HG02759 (cell line): ENCODE measurements around the gene HNRNPUL2.

Experiments
- ATAC-seq: cut with Tn5 transposase; IDR thresholded peaks from one replicate; pipeline ENCODE4 v1.9.1; 2021; ENCODE audit warnings: mild to moderate bottlenecking, moderate library complexity; ENCODE audit not compliant: unreplicated experiment

Gene HNRNPUL2

DNA sequence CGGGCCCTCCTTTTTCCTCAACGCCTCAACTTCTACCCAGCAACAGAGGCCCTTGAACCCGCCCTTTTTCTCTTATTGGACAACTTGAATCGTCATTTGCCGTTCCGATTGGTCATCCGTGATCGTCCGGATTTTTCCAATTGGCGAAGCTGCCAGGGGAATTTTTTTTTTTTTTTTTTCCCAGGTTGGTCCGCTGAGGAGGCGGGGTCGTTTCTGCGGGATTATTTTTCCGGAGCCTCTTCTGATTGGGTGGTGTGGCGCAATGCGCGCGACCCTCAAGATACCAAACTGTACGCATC is 564 bp upstream of the HNRNPUL2 start:
- peak; percentile 49 for ATAC-seq

DNA sequence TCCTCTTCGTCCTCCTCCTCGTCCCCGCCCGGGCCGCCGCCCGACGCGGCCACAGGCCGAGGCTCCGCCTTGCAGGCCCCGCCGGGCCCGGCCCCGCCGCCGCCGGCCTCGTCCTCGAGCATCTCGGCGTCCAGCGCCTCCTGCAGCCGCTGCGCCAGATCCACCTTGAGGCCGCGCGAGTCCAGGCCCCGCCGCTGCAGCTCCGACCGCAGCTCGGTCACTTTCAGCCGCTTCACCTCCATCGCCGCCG is 417 bp downstream of the HNRNPUL2 start:
- no peak for ATAC-seq

GRCh38 chr11:62726156-62726914 is 922 bp downstream of the HNRNPUL2 start:
- no peak for ATAC-seq

GRCh38 chr11:62725646-62726045 is 1.6 kb downstream of the HNRNPUL2 start:
- no peak for ATAC-seq

DNA sequence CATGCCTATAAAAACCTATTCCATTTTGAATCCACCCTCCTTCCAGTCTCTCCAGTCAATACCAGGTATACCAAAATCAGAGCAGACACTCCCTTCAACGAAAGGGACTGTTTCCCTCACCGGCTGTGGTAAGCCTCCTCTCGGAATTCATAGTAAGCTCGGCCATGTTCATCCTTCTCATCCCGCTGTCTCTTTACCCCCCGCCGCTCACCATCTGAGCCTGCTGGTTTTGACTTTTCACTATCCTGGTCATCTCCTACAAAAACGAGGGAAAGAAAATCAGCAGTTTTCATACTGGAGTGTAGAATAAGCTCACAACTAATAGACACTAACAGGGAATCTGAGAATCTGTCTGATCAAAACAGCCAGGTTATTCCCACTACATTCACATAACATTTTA is 3.1 kb downstream of the HNRNPUL2 start:
- ATAC-seq = no peak

DNA sequence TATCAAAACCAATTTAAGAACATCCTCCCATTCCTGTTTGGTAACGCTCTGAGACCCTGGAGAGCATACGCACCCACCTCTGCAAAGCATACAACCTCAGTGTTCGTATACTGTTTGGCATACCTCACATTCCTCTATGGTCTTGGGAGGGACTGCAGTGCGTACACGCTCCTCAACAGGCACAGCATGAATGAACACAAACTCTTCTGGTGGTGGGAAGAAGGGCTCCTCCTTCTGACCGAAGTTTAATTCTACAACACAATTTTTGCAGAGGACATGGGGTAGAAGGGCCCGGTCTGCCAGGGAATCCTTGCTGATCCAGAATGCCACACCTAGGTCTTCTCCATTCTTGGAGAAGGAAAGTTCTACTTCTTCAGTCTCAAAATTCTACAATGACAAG is 5.3 kb downstream of the HNRNPUL2 start:
- no peak for ATAC-seq

DNA sequence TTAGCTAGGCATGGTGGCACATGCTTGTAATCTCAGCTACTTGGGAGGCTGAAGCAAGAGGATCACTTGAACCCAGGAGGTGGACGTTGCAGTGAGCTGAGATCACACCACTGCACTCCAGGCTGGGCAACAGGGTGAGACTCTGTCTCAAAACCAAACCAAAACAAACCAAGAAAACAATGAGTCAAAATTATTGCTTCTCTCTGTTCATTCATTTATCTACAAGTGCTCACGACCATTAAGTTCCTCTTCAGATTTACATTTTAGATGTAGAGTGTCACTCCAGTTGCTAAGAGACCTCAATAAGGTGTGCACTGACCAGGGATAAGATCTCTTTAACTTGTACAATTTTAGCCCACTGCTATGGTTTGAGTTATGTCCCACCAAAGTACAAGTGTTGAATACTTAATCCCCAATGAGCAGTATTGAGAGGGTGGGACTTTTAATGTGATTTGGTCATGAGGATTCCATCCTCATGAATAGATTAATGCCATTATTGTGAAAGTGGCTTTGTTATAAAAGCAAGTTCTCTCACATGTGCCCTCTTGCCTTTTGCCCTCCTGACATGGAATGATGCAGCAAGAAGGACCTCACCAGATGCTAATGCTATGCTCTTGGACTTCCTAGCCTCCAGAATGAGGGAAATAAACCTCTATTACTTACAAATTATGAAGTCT is 7.8 kb downstream of the HNRNPUL2 start:
- no peak for ATAC-seq

GRCh38 chr11:62716816-62717215 is 10.4 kb downstream of the HNRNPUL2 start:
- ATAC-seq = no peak

DNA sequence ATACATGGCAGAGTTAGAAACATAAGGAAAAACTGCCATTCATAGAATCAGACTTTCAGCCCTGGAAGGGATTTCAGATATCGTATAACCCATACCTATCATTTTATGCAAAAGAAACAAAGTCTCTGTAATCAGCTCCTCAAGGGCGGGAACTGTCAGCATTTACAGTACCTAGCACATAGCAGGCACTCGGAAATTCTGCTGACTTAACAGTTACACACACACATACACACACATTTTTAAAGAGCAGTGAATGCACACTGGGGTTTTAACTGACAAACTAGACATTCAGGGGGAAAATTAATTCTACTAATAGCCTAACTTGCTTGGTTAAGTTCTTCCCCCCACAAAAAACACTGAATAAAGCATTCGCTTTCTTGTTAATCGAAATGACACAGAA is 11.1 kb downstream of the HNRNPUL2 start:
- no peak for ATAC-seq

- no peak for ATAC-seq
Observed at GRCh38 chr11:62715150-62716130, 11.8 kb downstream of the HNRNPUL2 start.

DNA sequence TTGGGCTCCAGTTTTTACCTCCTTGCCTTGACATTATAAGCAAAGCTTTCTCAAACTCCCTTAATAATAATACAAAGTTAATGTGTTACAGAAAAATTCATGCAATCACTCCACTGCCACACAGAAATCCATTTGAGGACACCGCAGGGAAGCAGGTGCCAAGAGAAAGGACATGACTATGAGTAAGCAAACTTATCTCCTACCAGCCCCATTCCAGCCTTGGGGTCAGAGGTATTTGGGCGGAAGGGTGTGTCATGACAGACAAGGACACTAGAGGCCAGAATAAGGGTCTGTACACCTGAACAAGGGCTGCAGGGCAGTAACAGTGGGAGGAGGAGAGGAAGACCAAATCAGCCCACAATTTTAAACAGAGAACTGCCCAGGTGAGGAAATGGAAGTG is 13.9 kb downstream of the HNRNPUL2 start:
- ATAC-seq = no peak

GRCh38 chr11:62712861-62713260 is 14.4 kb downstream of the HNRNPUL2 start:
- no peak for ATAC-seq

DNA sequence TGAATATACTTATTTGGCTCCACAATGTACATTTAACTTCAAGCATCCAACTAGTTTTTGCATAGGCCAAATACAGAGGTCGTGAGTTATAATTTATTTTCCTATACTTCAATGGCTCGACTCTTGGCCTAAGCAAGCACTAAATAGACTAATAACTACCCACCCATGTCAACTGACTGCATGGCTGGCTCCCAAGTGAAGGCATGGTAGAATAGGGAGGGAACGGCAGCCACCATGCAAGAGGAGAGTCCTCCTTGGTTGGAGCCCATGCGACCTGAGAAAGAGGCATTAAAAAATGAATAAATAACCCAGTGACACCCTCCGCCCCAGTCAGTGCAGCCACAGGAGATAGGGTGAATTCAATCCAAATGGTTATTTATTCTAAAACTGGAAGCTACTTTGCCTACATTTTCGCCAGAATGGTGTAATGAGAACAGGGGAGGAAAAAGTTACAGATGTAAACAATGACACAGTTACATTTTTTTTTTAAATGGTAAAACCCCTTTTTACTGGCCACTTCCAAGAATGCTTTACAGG is 14.9 kb downstream of the HNRNPUL2 start:
- ATAC-seq = no peak

GRCh38 chr11:62710001-62710345 is 17.3 kb downstream of the HNRNPUL2 start:
- no peak for ATAC-seq

DNA sequence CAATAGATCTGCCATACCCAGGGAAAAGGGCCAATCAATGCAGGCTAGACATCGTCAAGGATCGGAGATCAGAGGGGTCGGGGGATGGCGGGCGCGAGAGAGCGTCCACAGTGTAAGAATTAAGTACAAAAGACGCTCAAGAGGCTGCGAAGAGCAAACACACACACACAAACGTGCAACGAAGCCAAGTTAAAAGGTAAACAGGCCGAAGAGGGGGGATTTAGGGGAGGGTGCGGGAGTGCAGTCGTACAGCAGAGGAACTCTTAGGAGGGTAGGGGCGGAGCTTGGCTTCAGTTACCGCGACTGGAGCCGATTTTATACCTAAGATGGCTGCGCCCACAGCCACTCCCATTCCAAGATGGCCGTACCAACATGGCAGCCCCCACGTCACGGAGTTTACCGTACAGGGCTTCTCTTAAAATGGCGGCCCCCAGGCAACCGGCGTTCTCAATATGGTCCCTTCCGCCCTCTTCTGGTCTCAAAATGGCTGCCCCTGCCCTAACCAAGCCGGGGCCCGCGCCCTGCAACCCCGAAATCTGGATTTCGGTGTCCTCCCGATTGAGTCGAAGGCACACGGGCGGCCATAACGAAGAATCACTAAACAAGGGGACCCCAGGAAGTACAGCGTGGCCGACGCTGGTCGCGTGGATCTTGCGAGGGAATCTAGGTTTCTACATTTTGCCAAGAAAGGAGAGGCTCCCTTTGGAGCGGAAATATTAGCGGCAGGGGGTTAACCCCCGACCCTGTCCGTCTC is 17.8 kb downstream of the HNRNPUL2 start:
- ATAC-seq = peak; percentile 76

GRCh38 chr11:62708793-62709192 is 18.5 kb downstream of the HNRNPUL2 start:
- no peak for ATAC-seq

GRCh38 chr11:62708392-62708791 is 18.9 kb downstream of the HNRNPUL2 start:
- ATAC-seq = no peak

- no peak for ATAC-seq
Observed at GRCh38 chr11:62707277-62707861, 19.9 kb downstream of the HNRNPUL2 start, which contains the start of the genes BSCL2 and GNG3. TSS of gene BSCL2 (minus strand) at chr11:62707424. CDS start at chr11:62707195, 229 bp downstream. TSS of gene GNG3 (plus strand) at chr11:62707676. CDS start at chr11:62708296, 620 bp downstream.

DNA sequence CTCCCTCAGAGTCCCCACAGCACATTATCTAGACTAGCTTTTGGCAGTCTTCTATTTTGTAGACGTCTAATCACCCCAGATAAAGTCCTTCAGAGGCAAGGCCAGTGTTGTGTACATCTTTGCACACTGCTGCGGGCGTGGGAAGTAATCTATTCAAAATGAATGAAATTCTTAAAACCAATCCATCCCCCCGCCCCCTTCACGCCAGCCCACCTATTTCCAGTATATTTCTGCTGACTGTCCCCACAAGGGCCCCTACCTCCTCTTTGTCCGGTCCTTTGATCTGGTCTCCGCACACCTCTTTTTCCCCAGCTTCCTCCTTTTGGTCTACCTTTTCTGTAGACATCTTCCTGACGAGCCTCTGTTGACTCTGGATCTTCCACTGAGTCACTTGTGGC is 20.4 kb downstream of the HNRNPUL2 start:
- no peak for ATAC-seq
